ENCODE results near the gene DOK6.
"Not testable (repeated sequence)": the region's sequence is repeated elsewhere in the genome, so short reads cannot be mapped to it uniquely, and the experiment has no call there.

Gene DOK6

GRCh38 chr18:69834980-69835379, 434.3 kb downstream of the DOK6 start:
- DNase-seq: not testable (repeated sequence)

GRCh38 chr18:69838003-69838402, 437.3 kb downstream of the DOK6 start:
- DNase-seq: no peak

GRCh38 chr18:69838620-69839411, 438.1 kb downstream of the DOK6 start:
- DNase-seq: no peak

- no peak for DNase-seq
Observed at GRCh38 chr18:69839497-69839896, 438.8 kb downstream of the DOK6 start.

- no peak for DNase-seq
Observed at GRCh38 chr18:69840001-69840400, 439.3 kb downstream of the DOK6 start.

- no peak for DNase-seq
Observed at GRCh38 chr18:69840445-69840844, 439.8 kb downstream of the DOK6 start.

GRCh38 chr18:69841117-69841516, 440.4 kb downstream of the DOK6 start:
- DNase-seq: no peak

- DNase-seq: peak; percentile 43
Observed at GRCh38 chr18:69843015-69843414, 442.3 kb downstream of the DOK6 start.

GRCh38 chr18:69844656-69845055, 444.0 kb downstream of the DOK6 start:
- no peak for DNase-seq

- DNase-seq: peak; percentile 99
Observed at GRCh38 chr18:69845593-69846506, 445.2 kb downstream of the DOK6 start.

GRCh38 chr18:69853051-69853450, 452.4 kb downstream of the DOK6 start:
- no peak for DNase-seq

GRCh38 chr18:69854455-69854854, 453.8 kb downstream of the DOK6 start:
- no peak for DNase-seq

GRCh38 chr18:69858897-69859296, 458.2 kb downstream of the DOK6 start:
- no peak for DNase-seq

- DNase-seq: not testable (repeated sequence)
Observed at GRCh38 chr18:69864802-69865201, 464.1 kb downstream of the DOK6 start.

GRCh38 chr18:69865776-69866175, 465.1 kb downstream of the DOK6 start:
- DNase-seq: no peak

GRCh38 chr18:69866212-69866611, 465.5 kb downstream of the DOK6 start:
- no peak for DNase-seq

GRCh38 chr18:69870736-69871135, 470.0 kb downstream of the DOK6 start:
- no peak for DNase-seq

- no peak for DNase-seq
Observed at GRCh38 chr18:69871363-69871762, 470.7 kb downstream of the DOK6 start.

- DNase-seq: no peak
Observed at GRCh38 chr18:69872661-69873060, 472.0 kb downstream of the DOK6 start.

GRCh38 chr18:69874058-69874457, 473.4 kb downstream of the DOK6 start:
- DNase-seq: no peak

- DNase-seq: no peak
Observed at GRCh38 chr18:69876490-69876889, 475.8 kb downstream of the DOK6 start.

GRCh38 chr18:69878213-69878933, 477.7 kb downstream of the DOK6 start:
- no peak for DNase-seq

- not testable (repeated sequence) for DNase-seq
Observed at GRCh38 chr18:69879051-69879450, 478.4 kb downstream of the DOK6 start.
